GOT3 (cell line): ENCODE results near the gene MBD3L3.
"Not testable (repeated sequence)": the region's sequence is repeated elsewhere in the genome, so short reads cannot be mapped to it uniquely, and the experiment has no call there.

Experiments used
- DNase-seq: peaks from one replicate; lab custom pipeline; 2025; ENCODE audit warnings: mixed read lengths; lab: John Stamatoyannopoulos, UW

MBD3L3 gene

GRCh38 chr19:7058576-7058975 lies at the start of gene MBD3L3:
Gene MBD3L3, minus strand, starts transcription at chr19:7058676. Its CDS starts 71 bp downstream, at chr19:7058605.
- DNase-seq, result not testable (repeated sequence)

GRCh38 chr19:7106711-7107657 lies 48.5 kb upstream of the MBD3L3 start:
- DNase-seq, result no peak

GRCh38 chr19:7104747-7105447 lies 46.4 kb upstream of the MBD3L3 start:
- DNase-seq, result no peak

GRCh38 chr19:7101498-7102253 lies 43.2 kb upstream of the MBD3L3 start:
- DNase-seq, result no peak

- DNase-seq, result no peak
These were observed 41.1 kb upstream of the MBD3L3 start for GRCh38 chr19:7099597-7099921.

GRCh38 chr19:7098701-7099596 lies 40.5 kb upstream of the MBD3L3 start:
- DNase-seq, result peak; percentile 28

GRCh38 chr19:7098096-7098495 lies 39.6 kb upstream of the MBD3L3 start:
- no peak for DNase-seq

- no peak for DNase-seq
These were observed 30.5 kb upstream of the MBD3L3 start for GRCh38 chr19:7088999-7089398.

GRCh38 chr19:7083076-7083956 lies 24.8 kb upstream of the MBD3L3 start:
- no peak for DNase-seq

- DNase-seq, result no peak
These were observed 19.5 kb upstream of the MBD3L3 start for GRCh38 chr19:7078008-7078407.

GRCh38 chr19:7076151-7076550 lies 17.7 kb upstream of the MBD3L3 start:
- no peak for DNase-seq

- no peak for DNase-seq
These were observed 16.3 kb upstream of the MBD3L3 start for GRCh38 chr19:7074705-7075282.

- no peak for DNase-seq
These were observed 14.1 kb upstream of the MBD3L3 start for GRCh38 chr19:7072541-7072940.

- DNase-seq, result no peak
These were observed 11.4 kb upstream of the MBD3L3 start for GRCh38 chr19:7069904-7070226.

GRCh38 chr19:7069042-7069903 lies 10.8 kb upstream of the MBD3L3 start, which contains the start of gene ZNF557:
Gene ZNF557, plus strand, starts transcription at chr19:7069703. Its CDS starts 5,372 bp downstream, at chr19:7075075.
- peak; percentile 92 for DNase-seq

GRCh38 chr19:7068599-7068998 lies 10.1 kb upstream of the MBD3L3 start:
- DNase-seq, result no peak

- DNase-seq, result no peak
These were observed 9.2 kb upstream of the MBD3L3 start for GRCh38 chr19:7067716-7068115.

GRCh38 chr19:7067122-7067521 lies 8.6 kb upstream of the MBD3L3 start:
- DNase-seq, result not testable (repeated sequence)
